SK-N-SH (cell line): ENCODE results near the gene ZBTB16. TPM values are rescaled to one million over a fixed set of nuclear protein-coding genes. Genes with fewer than 3 reads are reported as not detected.

Experiments used
- CTCF ChIA-PET: fragments of 300-600, 350-600 bp; formaldehyde crosslinking; extraction: SDS; loops from one replicate; lab custom pipeline; 2021; lab: Yijun Ruan, JAX
- POLR2A ChIA-PET: fragments of 350-600 bp; sonication (Branson Sonifier 250); formaldehyde crosslinking; extraction: SDS; loops from one replicate; lab custom pipeline; 2020; ENCODE audit warnings: antibody characterized with exemption, inconsistent platforms; lab: Yijun Ruan, JAX
- DNase-seq: peaks from one replicate; pipeline ENCODE4 v3.0.0; 2012
- H2AFZ ChIP-seq: fragments of 200-600 bp; sonication (generic); 2 replicates; pipeline ENCODE4 v1.8.1; 2016; ENCODE audit warnings: antibody characterized with exemption, mild to moderate bottlenecking, low read depth
- H3F3A ChIP-seq: fragments of 200-600 bp; sonication (generic); replicated peaks from 2 replicates; pipeline ENCODE3; 2016; ENCODE audit warnings: antibody characterized with exemption, mild to moderate bottlenecking; ENCODE audit not compliant: insufficient read depth
- H3K27ac ChIP-seq, 2 experiments: fragments of 200-500 bp in 1 of 2; fragments of 200-600 bp in 1 of 2; sonication (Bioruptor generic) in 1 of 2; sonication (generic), shearing (Covaris generic) in 1 of 2; 2 replicates each; pipeline versions ENCODE4 v1.5.1 to v1.6.1; 2014 to 2016; ENCODE audit warnings: low read depth in 2 of 2, inconsistent platforms in 1 of 2, low read length in 1 of 2, mild to moderate bottlenecking in 1 of 2, mixed read lengths in 1 of 2
- H3K27me3 ChIP-seq: fragments of 200-600 bp; sonication (generic), shearing (Covaris generic); 2 replicates; pipeline ENCODE4 v1.6.1; 2016; ENCODE audit warnings: mixed run types; ENCODE audit not compliant: insufficient read depth
- H3K36me3 ChIP-seq, 2 experiments: fragments of 200-500 bp in 1 of 2; fragments of 200-600 bp in 1 of 2; sonication (Bioruptor generic) in 1 of 2; sonication (generic) in 1 of 2; replicated peaks in 1 of 2; 2 replicates each; pipeline versions ENCODE3 to v1.5.1; 2014 to 2016; ENCODE audit warnings: low read length in 1 of 2, mild to moderate bottlenecking in 1 of 2; ENCODE audit not compliant: insufficient read depth in 2 of 2, control insufficient read depth in 1 of 2
- H3K4me1 ChIP-seq, 2 experiments: fragments of 200-500 bp in 1 of 2; fragments of 200-600 bp in 1 of 2; sonication (Bioruptor generic) in 1 of 2; sonication (generic), shearing (Covaris generic) in 1 of 2; 2 replicates each; pipeline versions ENCODE4 v1.5.1 to v1.6.1; 2014 to 2016; ENCODE audit warnings: low read depth in 1 of 2, low read length in 1 of 2, mixed run types in 1 of 2; ENCODE audit not compliant: insufficient read depth in 2 of 2, control insufficient read depth in 1 of 2
- H3K4me2 ChIP-seq: fragments of 200-600 bp; sonication (generic), shearing (Covaris generic); 2 replicates; pipeline ENCODE4 v1.6.1; 2017; ENCODE audit warnings: mixed run types
- H3K4me3 ChIP-seq, 2 experiments: fragments of 200-500 bp in 1 of 2; fragments of 200-600 bp in 1 of 2; sonication (Bioruptor generic) in 1 of 2; sonication (generic), shearing (Covaris generic) in 1 of 2; 2 replicates each; pipeline versions ENCODE4 v1.5.1 to v1.8.1; 2014 to 2016; ENCODE audit warnings: low read depth in 2 of 2, inconsistent platforms in 1 of 2, low read length in 1 of 2, mild to moderate bottlenecking in 1 of 2, mixed read lengths in 1 of 2, moderate library complexity in 1 of 2
- H3K79me2 ChIP-seq: fragments of 200-600 bp; sonication (generic); 2 replicates; pipeline ENCODE4 v1.8.1; 2017; ENCODE audit warnings: mild to moderate bottlenecking; ENCODE audit not compliant: insufficient read depth
- H3K9ac ChIP-seq: fragments of 200-600 bp; sonication (generic); 2 replicates; pipeline ENCODE4 v1.6.1; 2017; ENCODE audit warnings: mixed run types
- H3K9me2 ChIP-seq: fragments of 200-600 bp; sonication (generic); 2 replicates; pipeline ENCODE4 v1.6.1; 2017; ENCODE audit warnings: mixed run types
- H3K9me3 ChIP-seq: fragments of 200-600 bp; sonication (generic); 2 replicates; pipeline ENCODE4 v1.6.1; 2017; ENCODE audit warnings: mixed run types, mild to moderate bottlenecking, moderate library complexity
- H4K20me1 ChIP-seq: fragments of 200-600 bp; sonication (generic); 2 replicates; pipeline ENCODE4 v1.6.1; 2017; ENCODE audit warnings: mild to moderate bottlenecking, mixed run types; ENCODE audit not compliant: insufficient read depth
- EP300 ChIP-seq, 2 experiments: IDR thresholded peaks; 2 replicates each; pipeline versions ENCODE4 v1.4.0 to v1.6.1; 2012; ENCODE audit warnings: borderline replicate concordance in 1 of 2, low read depth in 1 of 2, low read length in 1 of 2
- EZH2phosphoT487 ChIP-seq: fragments of 200-600 bp; sonication (generic); IDR thresholded peaks from 2 replicates; pipeline ENCODE4 v1.6.1; 2017; ENCODE audit warnings: low read depth, mixed run types, mild to moderate bottlenecking, antibody characterized with exemption, moderate library complexity, borderline replicate concordance
- FOXM1 ChIP-seq: IDR thresholded peaks from 2 replicates; pipeline ENCODE4 v1.4.0; 2012; ENCODE audit warnings: low read depth, mild to moderate bottlenecking
- GABPA ChIP-seq: IDR thresholded peaks from 2 replicates; pipeline ENCODE4 v1.4.0; 2012; ENCODE audit warnings: low read depth, mild to moderate bottlenecking
- GATA2 ChIP-seq: sonication (generic); formaldehyde crosslinking; IDR thresholded peaks from 2 replicates; pipeline ENCODE4 v1.5.0; 2020; ENCODE audit warnings: mild to moderate bottlenecking, missing genetic modification reagents
- IRF3 ChIP-seq: fragments of 150-350 bp; IDR thresholded peaks from 2 replicates; pipeline ENCODE4 v1.6.1; 2016; ENCODE audit warnings: mild to moderate bottlenecking, low read depth, low read length
- JUND ChIP-seq: IDR thresholded peaks from 2 replicates; pipeline ENCODE4 v1.4.0; 2012
- MAX ChIP-seq: IDR thresholded peaks from 2 replicates; pipeline ENCODE4 v1.4.0; 2012; ENCODE audit warnings: low read depth
- MEF2A ChIP-seq: IDR thresholded peaks from 2 replicates; pipeline ENCODE4 v1.4.0; 2012; ENCODE audit warnings: low read depth, borderline replicate concordance
- NFIC ChIP-seq: IDR thresholded peaks from 2 replicates; pipeline ENCODE4 v1.4.0; 2012; ENCODE audit warnings: borderline replicate concordance
- RCOR1 ChIP-seq: fragments of 150-350 bp; IDR thresholded peaks from 2 replicates; pipeline ENCODE4 v1.6.1; 2017; ENCODE audit warnings: antibody characterized with exemption, low read length
- RFX5 ChIP-seq: IDR thresholded peaks from 2 replicates; pipeline ENCODE4 v1.6.1; 2012; ENCODE audit warnings: mild to moderate bottlenecking, improper control_type of control experiment, low read length
- RXRA ChIP-seq: IDR thresholded peaks from 2 replicates; pipeline ENCODE4 v1.4.0; 2012; ENCODE audit warnings: low read depth, mild to moderate bottlenecking, borderline replicate concordance
- TCF12 ChIP-seq: IDR thresholded peaks from 2 replicates; pipeline ENCODE4 v1.4.0; 2012
- TEAD4 ChIP-seq: IDR thresholded peaks from 2 replicates; pipeline ENCODE4 v1.4.0; 2012; ENCODE audit warnings: mild to moderate bottlenecking, borderline replicate concordance; ENCODE audit not compliant: insufficient read depth
- ZBTB33 ChIP-seq: IDR thresholded peaks from 2 replicates; pipeline ENCODE4 v1.4.0; 2012; ENCODE audit warnings: low read depth, borderline replicate concordance
- WGBS: methylation state at CpG from one replicate; pipeline ENCODE4 v1.1.6; 2017; ENCODE audit warnings: low lambda C conversion rate; 5-methylcytosine and 5-hydroxymethylcytosine counted together
- polyA plus RNA-seq, 3 experiments: library from polyadenylated mRNA; depleted of rRNA; stranded (reverse); fragments of >200 nt; gene quantifications; 2 replicates each; pipeline ENCODE4 v1.2.3, GENCODE V29; 2012
- TF ChIP-seq, protein P1 (sequence below): IDR thresholded peaks from 2 replicates; pipeline ENCODE4 v1.6.1; 2012; ENCODE audit warnings: mild to moderate bottlenecking, low read depth, low read length, moderate library complexity

The ZBTB16 gene
- polyA plus RNA-seq, 1 of the 3 experiments (the other 2 are of a cell fraction) = not detected

- Histone ChIP-seq H3K79me2 (no peaks in the 10 kb centered on the region), H2AFZ (no peak overlapping the region), H3K4me2 (no peak overlapping the region), H3K9me3 (no peaks in the 10 kb centered on the region), H3K27me3 (peaks cover 18% of the 10 kb centered on the region; the same call in 1 of the 2 replicates), H3K4me1 (peaks cover 0 to 4% of the 10 kb centered on the region in 2 experiments; a peak in 1 of 4 replicates), H3K36me3 (no peaks in the 10 kb centered on the region), H4K20me1 (no peaks in the 10 kb centered on the region), H3K27ac (no peak overlapping the region), H3K9me2 (no peaks in the 10 kb centered on the region), H3K9ac (no peak overlapping the region), H3K4me3 (no peak overlapping the region), H3F3A (no peaks in the 10 kb centered on the region)
- ChIA-PET CTCF (no interaction called here), POLR2A (no interaction called here)
- TF ChIP-seq NFIC (no peak), MEF2A (no peak), GABPA (no peak), IRF3 (no peak), ZBTB33 (no peak), RFX5 (no peak), MAX (no peak), RXRA (no peak), RCOR1 (no peak)
- TF ChIP-seq, protein P1, sequence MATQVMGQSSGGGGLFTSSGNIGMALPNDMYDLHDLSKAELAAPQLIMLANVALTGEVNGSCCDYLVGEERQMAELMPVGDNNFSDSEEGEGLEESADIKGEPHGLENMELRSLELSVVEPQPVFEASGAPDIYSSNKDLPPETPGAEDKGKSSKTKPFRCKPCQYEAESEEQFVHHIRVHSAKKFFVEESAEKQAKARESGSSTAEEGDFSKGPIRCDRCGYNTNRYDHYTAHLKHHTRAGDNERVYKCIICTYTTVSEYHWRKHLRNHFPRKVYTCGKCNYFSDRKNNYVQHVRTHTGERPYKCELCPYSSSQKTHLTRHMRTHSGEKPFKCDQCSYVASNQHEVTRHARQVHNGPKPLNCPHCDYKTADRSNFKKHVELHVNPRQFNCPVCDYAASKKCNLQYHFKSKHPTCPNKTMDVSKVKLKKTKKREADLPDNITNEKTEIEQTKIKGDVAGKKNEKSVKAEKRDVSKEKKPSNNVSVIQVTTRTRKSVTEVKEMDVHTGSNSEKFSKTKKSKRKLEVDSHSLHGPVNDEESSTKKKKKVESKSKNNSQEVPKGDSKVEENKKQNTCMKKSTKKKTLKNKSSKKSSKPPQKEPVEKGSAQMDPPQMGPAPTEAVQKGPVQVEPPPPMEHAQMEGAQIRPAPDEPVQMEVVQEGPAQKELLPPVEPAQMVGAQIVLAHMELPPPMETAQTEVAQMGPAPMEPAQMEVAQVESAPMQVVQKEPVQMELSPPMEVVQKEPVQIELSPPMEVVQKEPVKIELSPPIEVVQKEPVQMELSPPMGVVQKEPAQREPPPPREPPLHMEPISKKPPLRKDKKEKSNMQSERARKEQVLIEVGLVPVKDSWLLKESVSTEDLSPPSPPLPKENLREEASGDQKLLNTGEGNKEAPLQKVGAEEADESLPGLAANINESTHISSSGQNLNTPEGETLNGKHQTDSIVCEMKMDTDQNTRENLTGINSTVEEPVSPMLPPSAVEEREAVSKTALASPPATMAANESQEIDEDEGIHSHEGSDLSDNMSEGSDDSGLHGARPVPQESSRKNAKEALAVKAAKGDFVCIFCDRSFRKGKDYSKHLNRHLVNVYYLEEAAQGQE = no peak
- 50% methylated on average over 8 of the region's 8 CpGs for WGBS
- no peak for DNase-seq
Observed at GRCh38 chr11:114131461-114131864, 72.0 kb downstream of the ZBTB16 start.

GRCh38 chr11:114132417-114132816, 72.9 kb downstream of the ZBTB16 start:
- Histone ChIP-seq H3K4me3 (no peak overlapping the region), H3K9me3 (no peaks in the 10 kb centered on the region), H3F3A (no peaks in the 10 kb centered on the region), H3K27ac (no peak overlapping the region), H3K27me3 (peaks cover 13% of the 10 kb centered on the region; the same call in 1 of the 2 replicates), H3K9me2 (no peaks in the 10 kb centered on the region), H2AFZ (no peak overlapping the region), H3K4me1 (peaks cover 0 to 4% of the 10 kb centered on the region in 2 experiments; a peak in 1 of 4 replicates), H3K36me3 (no peaks in the 10 kb centered on the region), H4K20me1 (no peaks in the 10 kb centered on the region), H3K9ac (no peak overlapping the region), H3K4me2 (no peak overlapping the region), H3K79me2 (no peaks in the 10 kb centered on the region)
- ChIA-PET POLR2A (no interaction called here), CTCF (no interaction called here)
- no peak for TF ChIP-seq ZBTB33
- no peak for TF ChIP-seq JUND
- no peak for TF ChIP-seq EP300 (IDR thresholded peaks at IDR 0.05; ENCODE audit: borderline replicate concordance in 1 of 2, low read depth in 1 of 2, low read length in 1 of 2)
- TF ChIP-seq EZH2phosphoT487 = no peak
- no peak for TF ChIP-seq TCF12
- no peak for TF ChIP-seq GATA2 (CRISPR knock-in tag)
- TF ChIP-seq RXRA = no peak
- no peak for TF ChIP-seq TEAD4
- TF ChIP-seq FOXM1 = no peak
- 59% methylated on average over 9 of the region's 9 CpGs for WGBS
- DNase-seq = no peak
